SU-DHL-6 (cell line): ENCODE data around the gene CRYGD.

Experiments
- H2AFZ ChIP-seq: fragments of 200-600 bp; sonication (generic); 2 replicates; pipeline ENCODE4 v1.6.1; 2014; ENCODE audit warnings: low read depth, mild to moderate bottlenecking, moderate library complexity, mixed read lengths, antibody characterized with exemption, low read length; ENCODE audit not compliant: severe bottlenecking
- H3F3A ChIP-seq: fragments of 200-600 bp; shearing (Covaris generic); 2 replicates; pipeline ENCODE4 v1.6.0; 2016; ENCODE audit warnings: antibody characterized with exemption, mild to moderate bottlenecking; ENCODE audit not compliant: insufficient read depth
- H3K27ac ChIP-seq: fragments of 200-600 bp; sonication (generic); 2 replicates; pipeline ENCODE4 v1.5.1; 2016; ENCODE audit warnings: low read depth, mild to moderate bottlenecking, low read length, moderate library complexity, mixed read lengths
- H3K27me3 ChIP-seq: fragments of 200-600 bp; sonication (generic), shearing (Covaris generic); 2 replicates; pipeline ENCODE4 v1.6.0; 2014; ENCODE audit warnings: mild to moderate bottlenecking, low read length
- H3K36me3 ChIP-seq: fragments of 200-600 bp; sonication (generic); 2 replicates; pipeline ENCODE4 v1.6.1; 2014; ENCODE audit warnings: mild to moderate bottlenecking, low read length, mixed read lengths
- H3K4me2 ChIP-seq: fragments of 300-600, 200-600 bp; shearing (Covaris generic), sonication (generic); 2 replicates; pipeline ENCODE4 v1.6.0; 2014; ENCODE audit warnings: low read length, low read depth, mild to moderate bottlenecking; ENCODE audit not compliant: poor library complexity, severe bottlenecking
- H3K4me3 ChIP-seq: fragments of 200-600 bp; sonication (generic); 2 replicates; pipeline ENCODE4 v1.5.1; 2014; ENCODE audit warnings: antibody characterized with exemption, low read length, mild to moderate bottlenecking, mixed read lengths; ENCODE audit not compliant: insufficient read depth, poor library complexity, severe bottlenecking
- H3K79me2 ChIP-seq: fragments of 200-600 bp; sonication (generic); 2 replicates; pipeline ENCODE4 v1.6.1; 2014; ENCODE audit warnings: mild to moderate bottlenecking, low read length, moderate library complexity; ENCODE audit not compliant: insufficient read depth
- H3K9ac ChIP-seq: fragments of 200-600 bp; sonication (generic); 2 replicates; pipeline ENCODE4 v1.7.0; 2014; ENCODE audit warnings: mild to moderate bottlenecking, low read length
- H3K9me2 ChIP-seq: fragments of 200-600 bp; sonication (generic); replicated peaks from 2 replicates; pipeline ENCODE4 v1.6.1; 2014; ENCODE audit warnings: low read length; ENCODE audit not compliant: insufficient read depth
- H3K9me3 ChIP-seq: fragments of 200-600 bp; sonication (generic); 2 replicates; pipeline ENCODE4 v1.6.1; 2014; ENCODE audit warnings: low read length, mixed read lengths; ENCODE audit not compliant: insufficient read depth
- H4K20me1 ChIP-seq: fragments of 200-600 bp; sonication (generic); 2 replicates; pipeline ENCODE4 v1.6.1; 2014; ENCODE audit warnings: low read depth, mild to moderate bottlenecking, antibody characterized with exemption, low read length, moderate library complexity, mixed read lengths
- CTCF ChIP-seq: fragments of 200-600 bp; sonication (generic); IDR thresholded peaks from one replicate; pipeline ENCODE4 v1.5.1; 2017; ENCODE audit warnings: antibody characterized with exemption, mild to moderate bottlenecking, low read length, moderate library complexity; ENCODE audit not compliant: insufficient read depth, poor library complexity, severe bottlenecking
- EZH2phosphoT487 ChIP-seq: fragments of 200-600 bp; sonication (generic), shearing (Covaris generic); conservative IDR thresholded peaks from 2 replicates; pipeline ENCODE4 v1.6.1; 2018; ENCODE audit warnings: mild to moderate bottlenecking, antibody characterized with exemption, low read length, moderate library complexity, mixed read lengths

Gene CRYGD

GRCh38 chr2:208146006-208146405 lies 21.7 kb upstream of the CRYGD start, which contains the start of gene CRYGB:
Gene CRYGB (minus strand): TSS chr2:208146158. CDS start chr2:208146120, 38 bp downstream.
- H3K27me3 ChIP-seq = no peaks in the 10 kb centered on the region
- no peak within 1 kb of the TSS for H3K9ac ChIP-seq
- no peak within 1 kb of the TSS for H3K4me2 ChIP-seq
- H3K79me2 ChIP-seq = no peaks in the 10 kb centered on the region
- H3K36me3 ChIP-seq = no peaks in the 10 kb centered on the region
- no peaks in the 10 kb centered on the region for H3F3A ChIP-seq
- no peaks in the 10 kb centered on the region for H3K9me3 ChIP-seq
- no peak for TF ChIP-seq CTCF
- TF ChIP-seq EZH2phosphoT487 = no peak
- H2AFZ ChIP-seq = no peak within 1 kb of the TSS
- no peaks in the 10 kb centered on the region for H4K20me1 ChIP-seq
- H3K9me2 ChIP-seq = no peaks in the 10 kb centered on the region
- no peak within 1 kb of the TSS for H3K4me3 ChIP-seq
- H3K27ac ChIP-seq = no peak within 1 kb of the TSS

GRCh38 chr2:208142925-208143799 lies 18.8 kb upstream of the CRYGD start:
- no peak overlapping the region for H2AFZ ChIP-seq
- H3K36me3 ChIP-seq = no peaks in the 10 kb centered on the region
- H3K4me2 ChIP-seq = no peak overlapping the region
- no peaks in the 10 kb centered on the region for H3F3A ChIP-seq
- H3K4me3 ChIP-seq = no peak overlapping the region
- no peak overlapping the region for H3K27ac ChIP-seq
- no peaks in the 10 kb centered on the region for H3K79me2 ChIP-seq
- no peaks in the 10 kb centered on the region for H3K9me2 ChIP-seq
- no peaks in the 10 kb centered on the region for H3K27me3 ChIP-seq
- no peaks in the 10 kb centered on the region for H4K20me1 ChIP-seq
- TF ChIP-seq EZH2phosphoT487 = no peak
- no peak for TF ChIP-seq CTCF
- no peaks in the 10 kb centered on the region for H3K9me3 ChIP-seq
- no peak overlapping the region for H3K9ac ChIP-seq

- Histone ChIP-seq H3K27ac (no peak overlapping the region), H3K27me3 (no peaks in the 10 kb centered on the region), H2AFZ (no peak overlapping the region), H3K9me3 (no peaks in the 10 kb centered on the region), H4K20me1 (no peaks in the 10 kb centered on the region), H3K36me3 (no peaks in the 10 kb centered on the region), H3F3A (no peaks in the 10 kb centered on the region), H3K4me3 (no peak overlapping the region), H3K4me2 (no peak overlapping the region), H3K79me2 (no peaks in the 10 kb centered on the region), H3K9ac (no peak overlapping the region), H3K9me2 (no peaks in the 10 kb centered on the region)
- TF ChIP-seq EZH2phosphoT487 (no peak), CTCF (no peak)
These were observed 18.1 kb upstream of the CRYGD start for GRCh38 chr2:208142240-208142924.
